ENCODE measurements around the gene PBX1. TPM values are rescaled to one million over a fixed set of nuclear protein-coding genes. Genes with fewer than 3 reads are reported as not detected.
A peak's percentile ranks its signal among the peaks of the same experiment; 100 is the strongest.

Gene PBX1
- total and polyA plus RNA-seq, 4 donors, result 81.7 to 118 (median 98.2) TPM

DNA sequence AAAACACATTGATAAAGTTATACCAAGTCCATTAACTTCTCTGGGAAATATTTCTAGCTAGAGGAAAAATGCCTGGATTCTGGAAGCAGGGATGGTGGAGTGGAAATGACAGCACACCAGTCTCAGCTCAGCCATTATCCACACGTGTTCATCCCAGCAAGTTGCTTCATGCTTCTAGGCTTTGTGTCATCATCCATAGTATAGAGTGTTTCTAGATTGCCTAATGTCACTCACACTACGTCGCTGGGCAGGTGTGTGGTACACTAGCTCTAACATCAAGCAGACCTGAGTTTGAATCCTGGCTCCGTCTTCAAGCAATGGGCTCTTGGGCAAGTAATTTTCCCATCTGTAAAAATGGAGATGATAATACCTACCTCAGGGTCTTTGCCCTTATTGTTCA is 326.3 kb downstream of the PBX1 start:
- no peak overlapping the region for H3K27ac ChIP-seq (ENCODE audit: low read depth, low read length)
- H3K4me3 ChIP-seq (ENCODE audit: low read depth, low read length), result no peak overlapping the region
- no peak for DNase-seq (ENCODE audit: low read depth in 4 of 6, low spot score in 6 of 6)
- H3K36me3 ChIP-seq (ENCODE audit: control insufficient read depth, insufficient read depth, low read length), result no peaks in the 10 kb centered on the region
- H3K27me3 ChIP-seq (ENCODE audit: control insufficient read depth, insufficient read depth, low read length), result no peaks in the 10 kb centered on the region
- 89% methylated on average over 3 of the region's 4 CpGs for WGBS (ENCODE audit: insufficient coverage)
- no peaks in the 10 kb centered on the region for H3K4me1 ChIP-seq (ENCODE audit: control insufficient read depth, insufficient read depth, low read length)
- H3K9me3 ChIP-seq (ENCODE audit: control insufficient read depth, insufficient read depth, low read length), result no peaks in the 10 kb centered on the region

GRCh38 chr1:164886101-164886500 is 327.1 kb downstream of the PBX1 start:
- Histone ChIP-seq H3K27ac (ENCODE audit: low read depth, low read length) (no peak overlapping the region), H3K36me3 (ENCODE audit: control insufficient read depth, insufficient read depth, low read length) (no peaks in the 10 kb centered on the region)
- no CpG with 5 or more reads among the region's 1 CpG for WGBS (ENCODE audit: insufficient coverage)

GRCh38 chr1:164891615-164892014 is 332.6 kb downstream of the PBX1 start:
- Histone ChIP-seq H3K36me3 (ENCODE audit: control insufficient read depth, insufficient read depth, low read length) (no peaks in the 10 kb centered on the region), H3K4me1 (ENCODE audit: control insufficient read depth, insufficient read depth, low read length) (peaks cover 6% of the 10 kb centered on the region), H3K9me3 (ENCODE audit: control insufficient read depth, insufficient read depth, low read length) (no peaks in the 10 kb centered on the region), H3K27me3 (ENCODE audit: control insufficient read depth, insufficient read depth, low read length) (no peaks in the 10 kb centered on the region), H3K4me3 (ENCODE audit: low read depth, low read length) (no peak overlapping the region), H3K27ac (ENCODE audit: low read depth, low read length) (no peak overlapping the region)
- DNase-seq (ENCODE audit: low read depth in 4 of 6, low spot score in 6 of 6), result no peak

More at GRCh38 chr1:164886101-164886500, 327.1 kb downstream of the PBX1 start:
- Histone ChIP-seq H3K27me3 (ENCODE audit: control insufficient read depth, insufficient read depth, low read length) (no peaks in the 10 kb centered on the region), H3K4me3 (ENCODE audit: low read depth, low read length) (no peak overlapping the region), H3K4me1 (ENCODE audit: control insufficient read depth, insufficient read depth, low read length) (no peaks in the 10 kb centered on the region), H3K9me3 (ENCODE audit: control insufficient read depth, insufficient read depth, low read length) (no peaks in the 10 kb centered on the region)
- DNase-seq (ENCODE audit: low read depth in 4 of 6, low spot score in 6 of 6), result no peak

GRCh38 chr1:164895026-164895912 is 336.3 kb downstream of the PBX1 start:
- peak in 1 of 6 donors; percentile 55 for DNase-seq (ENCODE audit: low read depth in 4 of 6, low spot score in 6 of 6)
- Histone ChIP-seq H3K9me3 (ENCODE audit: control insufficient read depth, insufficient read depth, low read length) (no peaks in the 10 kb centered on the region), H3K27ac (ENCODE audit: low read depth, low read length) (no peak overlapping the region), H3K4me3 (ENCODE audit: low read depth, low read length) (no peak overlapping the region), H3K36me3 (ENCODE audit: control insufficient read depth, insufficient read depth, low read length) (no peaks in the 10 kb centered on the region), H3K27me3 (ENCODE audit: control insufficient read depth, insufficient read depth, low read length) (no peaks in the 10 kb centered on the region), H3K4me1 (ENCODE audit: control insufficient read depth, insufficient read depth, low read length) (peaks cover 6% of the 10 kb centered on the region)
- 60% methylated on average over 5 of the region's 8 CpGs for WGBS (ENCODE audit: insufficient coverage)

DNA sequence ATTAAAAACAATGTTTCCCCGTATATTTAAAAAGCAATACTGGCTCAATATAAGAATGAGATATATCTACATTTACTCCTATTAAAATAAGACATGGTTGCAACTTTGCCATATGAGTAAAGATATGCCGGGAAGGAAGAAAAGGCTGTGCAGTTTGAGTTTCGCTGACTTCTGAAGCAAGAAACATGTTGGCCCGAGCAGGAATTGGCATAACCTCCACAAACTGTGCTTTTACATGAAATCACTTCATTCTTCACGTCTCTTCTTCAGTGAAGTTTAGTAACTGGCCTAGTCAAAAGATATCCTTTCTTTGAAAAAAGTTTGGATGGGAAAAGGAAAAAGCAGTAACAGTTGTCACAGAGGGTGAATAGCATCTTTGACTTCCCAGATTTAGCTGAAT is 342.0 kb downstream of the PBX1 start:
- no peaks in the 10 kb centered on the region for H3K4me1 ChIP-seq (ENCODE audit: control insufficient read depth, insufficient read depth, low read length)
- no peaks in the 10 kb centered on the region for H3K36me3 ChIP-seq (ENCODE audit: control insufficient read depth, insufficient read depth, low read length)
- no peak overlapping the region for H3K27ac ChIP-seq (ENCODE audit: low read depth, low read length)
- no peaks in the 10 kb centered on the region for H3K9me3 ChIP-seq (ENCODE audit: control insufficient read depth, insufficient read depth, low read length)
- no peaks in the 10 kb centered on the region for H3K27me3 ChIP-seq (ENCODE audit: control insufficient read depth, insufficient read depth, low read length)
- DNase-seq (ENCODE audit: low read depth in 4 of 6, low spot score in 6 of 6), result peak in 1 of 6 donors; percentile 65
- no peak overlapping the region for H3K4me3 ChIP-seq (ENCODE audit: low read depth, low read length)
- WGBS (ENCODE audit: insufficient coverage), result 100% methylated on average over 2 of the region's 5 CpGs

Small RNAs within 50 kb of the gene (small RNA-seq; reads per million reads assigned to genes)
- gene RF00017 (ENCODE audit: low replicate concordance) (not detected), gene RF00019 (ENCODE audit: low replicate concordance) (not detected), gene RNU6-171P (ENCODE audit: low replicate concordance) (not detected)

Data from spinal cord (tissue), 10 donors.